Caco-2 (cell line): ENCODE results near the gene DMRTA2. TPM values are rescaled to one million over a fixed set of nuclear protein-coding genes. Genes with fewer than 3 reads are reported as not detected.

Experiments used
- BruUV-seq: library from RNA; stranded (reverse); fragments of 400-500 nt; replicated peaks from 2 replicates; lab custom pipeline; 2021; lab: Mats Ljungman, UMichigan
- CTCF ChIA-PET: fragments of 300-600 bp; sonication (Branson Sonifier 250); formaldehyde crosslinking; loops from one replicate; lab custom pipeline; 2022; ENCODE audit warnings: antibody characterized with exemption; lab: Charles Lee
- POLR2A ChIA-PET: fragments of 300-600 bp; sonication (Branson Sonifier 250); formaldehyde crosslinking; loops from one replicate; lab custom pipeline; 2022; ENCODE audit warnings: antibody characterized with exemption; lab: Charles Lee
- DNase-seq, 2 experiments: peaks; one replicate each; pipeline versions ENCODE4 v3.0.0 to v3.0.0-alpha.2; 2020 to 2022
- H3K27me3 ChIP-seq: replicated peaks from 2 replicates; pipeline ENCODE4 v1.6.0; 2011; ENCODE audit warnings: low read length; ENCODE audit not compliant: control insufficient read depth, insufficient read depth
- H3K36me3 ChIP-seq: 2 replicates; pipeline ENCODE4 v1.5.1; 2011; ENCODE audit warnings: low read length; ENCODE audit not compliant: control insufficient read depth, insufficient read depth
- H3K4me1 ChIP-seq: fragments of 250-450 bp; sonication (Bioruptor Pico); 2 replicates; pipeline ENCODE4 v1.5.1; 2020; ENCODE audit warnings: mild to moderate bottlenecking
- H3K4me3 ChIP-seq: 2 replicates; pipeline ENCODE4 v1.5.1; 2011; ENCODE audit warnings: low read depth, mild to moderate bottlenecking, control low read depth, low read length
- H3K9me3 ChIP-seq: fragments of 250-450 bp; sonication (Bioruptor Pico); 2 replicates; pipeline ENCODE4 v1.5.1; 2020; ENCODE audit warnings: mild to moderate bottlenecking, moderate library complexity
- H3K27ac Mint-ChIP-seq: one replicate; pipeline ENCODE4 v1.8.0; 2022; ENCODE audit warnings: mixed read lengths; ENCODE audit not compliant: unreplicated experiment
- H3K27me3 Mint-ChIP-seq: one replicate; pipeline ENCODE4 v1.8.0; 2022; ENCODE audit warnings: mixed read lengths; ENCODE audit not compliant: insufficient read depth, unreplicated experiment
- H3K36me3 Mint-ChIP-seq: one replicate; pipeline ENCODE4 v1.8.0; 2022; ENCODE audit warnings: mild to moderate bottlenecking, mixed read lengths; ENCODE audit not compliant: insufficient read depth, unreplicated experiment
- H3K4me1 Mint-ChIP-seq: one replicate; pipeline ENCODE4 v1.8.0; 2022; ENCODE audit warnings: low read depth, mixed read lengths; ENCODE audit not compliant: unreplicated experiment
- H3K4me3 Mint-ChIP-seq: one replicate; pipeline ENCODE4 v1.8.0; 2022; ENCODE audit warnings: mild to moderate bottlenecking, moderate library complexity, mixed read lengths; ENCODE audit not compliant: unreplicated experiment
- H3K9me3 Mint-ChIP-seq: one replicate; pipeline ENCODE4 v1.8.0; 2022; ENCODE audit warnings: mixed read lengths; ENCODE audit not compliant: unreplicated experiment
- intact Hi-C: fragments of 100-400 bp; cut with micrococcal nuclease; formaldehyde crosslinking; loops from one replicate; pipeline ENCODE4 v1.10.0; 2022; ENCODE audit not compliant: unreplicated experiment
- total RNA-seq: library from RNA; stranded (reverse); gene quantifications from 2 replicates; pipeline ENCODE4 v1.2.3, GENCODE V29; 2022
- TF ChIP-seq, protein P1 (sequence below), 2 experiments: fragments of 200-600 bp in 1 of 2; IDR thresholded peaks; 1 replicate in 1 of 2; 2 replicates in 1 of 2; pipeline versions ENCODE4 v1.5.1 to v1.8.0; 2011 to 2022; ENCODE audit warnings: antibody characterized with exemption in 1 of 2, control low read depth in 1 of 2, inconsistent platforms in 1 of 2, low read depth in 1 of 2, low read length in 1 of 2, mild to moderate bottlenecking in 1 of 2, moderate library complexity in 1 of 2; ENCODE audit not compliant: insufficient read depth in 1 of 2, severe bottlenecking in 1 of 2, unreplicated experiment in 1 of 2

Gene DMRTA2
- total RNA-seq, 1 experiment from 2014 or later, result 3.4 TPM

DNA sequence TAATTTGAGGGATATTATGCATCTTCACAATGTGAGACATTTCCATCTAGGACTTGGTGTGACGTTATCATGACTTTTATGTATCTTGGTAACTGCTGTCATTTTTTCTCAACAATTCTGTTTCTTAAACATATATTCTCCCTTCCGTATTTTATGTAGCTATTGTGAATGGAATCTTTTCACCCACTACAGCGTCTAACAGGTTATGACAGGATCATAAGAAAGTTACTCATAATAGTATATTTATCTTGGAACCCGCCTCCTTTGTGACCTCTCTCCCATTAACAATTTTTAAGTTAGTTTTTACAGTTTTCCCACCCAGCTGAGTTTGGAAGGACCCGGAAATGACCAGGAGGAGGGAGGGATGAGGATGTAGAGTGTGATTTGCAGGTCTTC, 6.8 kb upstream of the DMRTA2 start:
- H3K36me3 Mint-ChIP-seq, result peaks cover 17% of the 10 kb centered on the region
- H3K4me1 Mint-ChIP-seq, result no peaks in the 10 kb centered on the region
- ChIA-PET POLR2A (no interaction called here), CTCF (no interaction called here)
- DNase-seq, result no peak
- H3K4me3 Mint-ChIP-seq, result no peak overlapping the region
- Histone ChIP-seq H3K27me3 (peaks cover 3% of the 10 kb centered on the region; the same call in 1 of the 2 replicates), H3K36me3 (no peaks in the 10 kb centered on the region), H3K4me1 (no peaks in the 10 kb centered on the region), H3K4me3 (no peak overlapping the region), H3K9me3 (no peaks in the 10 kb centered on the region)
- H3K27ac Mint-ChIP-seq, result no peak overlapping the region
- no peaks in the 10 kb centered on the region for H3K9me3 Mint-ChIP-seq
- TF ChIP-seq, protein P1, sequence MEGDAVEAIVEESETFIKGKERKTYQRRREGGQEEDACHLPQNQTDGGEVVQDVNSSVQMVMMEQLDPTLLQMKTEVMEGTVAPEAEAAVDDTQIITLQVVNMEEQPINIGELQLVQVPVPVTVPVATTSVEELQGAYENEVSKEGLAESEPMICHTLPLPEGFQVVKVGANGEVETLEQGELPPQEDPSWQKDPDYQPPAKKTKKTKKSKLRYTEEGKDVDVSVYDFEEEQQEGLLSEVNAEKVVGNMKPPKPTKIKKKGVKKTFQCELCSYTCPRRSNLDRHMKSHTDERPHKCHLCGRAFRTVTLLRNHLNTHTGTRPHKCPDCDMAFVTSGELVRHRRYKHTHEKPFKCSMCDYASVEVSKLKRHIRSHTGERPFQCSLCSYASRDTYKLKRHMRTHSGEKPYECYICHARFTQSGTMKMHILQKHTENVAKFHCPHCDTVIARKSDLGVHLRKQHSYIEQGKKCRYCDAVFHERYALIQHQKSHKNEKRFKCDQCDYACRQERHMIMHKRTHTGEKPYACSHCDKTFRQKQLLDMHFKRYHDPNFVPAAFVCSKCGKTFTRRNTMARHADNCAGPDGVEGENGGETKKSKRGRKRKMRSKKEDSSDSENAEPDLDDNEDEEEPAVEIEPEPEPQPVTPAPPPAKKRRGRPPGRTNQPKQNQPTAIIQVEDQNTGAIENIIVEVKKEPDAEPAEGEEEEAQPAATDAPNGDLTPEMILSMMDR (IDR thresholded peaks at IDR 0.05; ENCODE audit: insufficient read depth in 1 of 2, low read depth in 1 of 2, low read length in 1 of 2, severe bottlenecking in 1 of 2, unreplicated experiment in 1 of 2), result no peak
- intact Hi-C loops, result no loop called here
- no TSS peak for BruUV-seq
- H3K27me3 Mint-ChIP-seq, result peaks cover 25% of the 10 kb centered on the region

DNA sequence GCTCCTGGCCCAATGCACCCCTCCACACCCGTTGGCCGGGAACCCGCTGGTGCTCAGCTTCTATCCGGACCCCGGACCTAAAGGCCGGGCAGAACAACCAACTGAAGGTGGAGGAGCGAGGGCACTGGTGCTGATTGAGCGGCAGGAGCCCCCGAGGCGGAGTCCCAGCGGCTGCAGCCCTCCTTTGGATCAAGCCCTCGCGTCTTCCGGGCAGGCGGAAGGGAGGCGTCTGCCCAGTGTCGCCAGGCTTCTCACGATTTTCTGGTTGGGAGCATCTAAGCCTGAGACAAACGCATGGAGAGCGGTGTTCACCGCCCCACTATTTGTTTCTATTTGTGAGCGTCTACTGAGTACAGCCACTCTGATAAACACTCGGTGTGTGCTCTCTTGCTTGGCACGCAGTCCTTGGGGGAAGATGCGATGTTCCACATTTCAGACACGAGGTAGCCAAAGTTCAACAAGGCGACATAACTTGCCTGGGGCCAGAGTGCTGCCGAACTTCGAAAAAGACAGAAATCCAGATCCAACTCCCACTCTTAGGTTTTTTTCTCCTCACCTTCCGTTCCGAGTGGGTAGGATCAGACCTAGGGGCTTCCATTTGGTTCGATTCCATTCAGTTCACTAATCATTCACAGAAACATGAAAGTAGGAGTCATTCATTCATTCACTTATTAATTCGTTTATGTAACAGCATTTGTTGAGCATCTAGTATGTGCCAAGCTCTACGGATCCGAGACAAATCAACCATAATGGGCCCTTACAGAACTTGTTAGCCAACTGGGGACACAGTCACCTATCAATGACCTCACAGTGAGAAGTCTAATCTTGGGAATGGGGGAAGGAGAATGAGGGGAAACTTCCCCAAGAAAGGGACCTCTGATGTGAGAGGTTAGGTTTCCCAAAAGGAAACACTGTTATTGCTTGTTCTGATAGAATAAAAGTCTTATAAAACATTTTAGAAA, 4.9 kb upstream of the DMRTA2 start:
- Histone ChIP-seq H3K4me1 (no peaks in the 10 kb centered on the region), H3K27me3 (peaks cover 3% of the 10 kb centered on the region; the same call in 1 of the 2 replicates), H3K36me3 (no peaks in the 10 kb centered on the region), H3K4me3 (peak overlapping the region; percentile 14; the same call in 1 of the 2 replicates), H3K9me3 (no peaks in the 10 kb centered on the region)
- DNase-seq, result no peak
- TF ChIP-seq, protein P1 (IDR thresholded peaks at IDR 0.05; ENCODE audit: insufficient read depth in 1 of 2, low read depth in 1 of 2, low read length in 1 of 2, severe bottlenecking in 1 of 2, unreplicated experiment in 1 of 2), result no peak
- Mint-ChIP-seq H3K36me3 (peaks cover 26% of the 10 kb centered on the region), H3K27ac (no peak overlapping the region), H3K9me3 (no peaks in the 10 kb centered on the region), H3K4me1 (peaks cover 6% of the 10 kb centered on the region), H3K27me3 (peaks cover 30% of the 10 kb centered on the region), H3K4me3 (peak overlapping the region; percentile 59)
- ChIA-PET CTCF (no interaction called here), POLR2A (no interaction called here)
- intact Hi-C loops, result loop anchor here (10.0 kb wide), 1 partner anchor 117 kb away; no protein-coding TSS in a partner anchor
- BruUV-seq, result no TSS peak

DNA sequence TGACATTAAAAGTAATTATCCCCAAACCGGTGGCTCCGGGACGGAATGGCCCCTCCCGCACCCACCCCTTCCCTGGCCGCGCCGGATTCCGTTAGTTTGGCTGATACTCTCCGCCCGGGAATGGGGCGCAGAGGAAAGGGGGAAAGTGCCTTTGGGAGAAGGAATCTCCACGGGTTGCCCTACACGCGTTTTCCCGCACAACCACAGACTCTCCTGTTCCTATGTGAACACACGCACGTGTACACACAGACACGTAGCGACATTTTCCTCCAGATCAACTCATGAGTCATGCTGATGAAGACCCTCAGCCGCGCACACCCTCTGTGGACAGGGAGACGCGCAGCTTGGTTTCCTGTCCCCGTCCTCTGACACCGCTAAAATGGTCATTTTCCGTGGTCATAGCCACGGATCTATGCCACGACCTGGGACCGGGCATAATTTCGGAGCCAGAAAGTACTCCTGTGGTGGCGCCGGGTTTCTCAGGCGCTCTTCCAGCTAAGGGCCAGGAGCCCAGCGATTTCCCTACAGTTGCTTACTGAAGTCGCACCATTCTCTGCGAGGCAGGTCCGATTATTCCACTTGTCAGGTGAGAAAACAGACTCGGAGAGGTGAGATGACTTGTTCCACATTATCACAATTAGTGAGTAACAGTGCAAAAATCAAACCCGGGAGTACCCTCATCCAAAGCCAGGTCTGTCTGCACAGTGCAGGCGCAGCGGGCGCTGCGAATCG, 4.0 kb upstream of the DMRTA2 start:
- CTCF ChIA-PET, result no interaction called here
- DNase-seq, result no peak
- Histone ChIP-seq H3K4me1 (no peaks in the 10 kb centered on the region), H3K9me3 (no peaks in the 10 kb centered on the region), H3K27me3 (peaks cover 3% of the 10 kb centered on the region; the same call in 1 of the 2 replicates), H3K4me3 (no peak overlapping the region; the same call in 1 of the 2 replicates), H3K36me3 (no peaks in the 10 kb centered on the region)
- no TSS peak for BruUV-seq
- Mint-ChIP-seq H3K9me3 (no peaks in the 10 kb centered on the region), H3K4me3 (peak overlapping the region; percentile 59), H3K4me1 (peaks cover 6% of the 10 kb centered on the region), H3K27me3 (peaks cover 30% of the 10 kb centered on the region), H3K36me3 (peaks cover 30% of the 10 kb centered on the region), H3K27ac (no peak overlapping the region)
- TF ChIP-seq, protein P1 (IDR thresholded peaks at IDR 0.05; ENCODE audit: insufficient read depth in 1 of 2, low read depth in 1 of 2, low read length in 1 of 2, severe bottlenecking in 1 of 2, unreplicated experiment in 1 of 2), result no peak
- intact Hi-C loops, result loop anchor here (10.0 kb wide), 1 partner anchor 118 kb away; no protein-coding TSS in a partner anchor
- POLR2A ChIA-PET, result no interaction called here
